Erythroblast (primary cell): ENCODE measurements around the gene HMGCS2.
A peak's percentile ranks its signal among the peaks of the same experiment; 100 is the strongest.

Experiments used
- DNase-seq, 2 experiments: peaks; one replicate each; lab custom pipeline; 2025; lab: John Stamatoyannopoulos, UW
- GATA1 ChIP-seq: IDR thresholded peaks from 2 replicates; pipeline ENCODE4 v1.6.1; 2011; ENCODE audit warnings: low read depth, mild to moderate bottlenecking, control low read depth, low read length, moderate library complexity
- POLR2A ChIP-seq: IDR thresholded peaks from 2 replicates; pipeline ENCODE4 v1.6.1; 2011; ENCODE audit warnings: mild to moderate bottlenecking, low read length

Gene HMGCS2

GRCh38 chr1:119768778-119769177 lies at the start of gene HMGCS2:
HMGCS2 (minus strand) TSS chr1:119768905; CDS start chr1:119768844, 61 bp downstream.
- no peak for DNase-seq
- TF ChIP-seq POLR2A (no peak), GATA1 (no peak)

- no peak for TF ChIP-seq GATA1
- no peak for TF ChIP-seq POLR2A
- no peak for DNase-seq
Observed at GRCh38 chr1:119818181-119818580, 49.5 kb upstream of the HMGCS2 start.

- TF ChIP-seq POLR2A: no peak
- no peak for TF ChIP-seq GATA1
- no peak for DNase-seq
Observed at GRCh38 chr1:119816407-119816806, 47.7 kb upstream of the HMGCS2 start.

- no peak for DNase-seq
- no peak for TF ChIP-seq POLR2A
Observed at GRCh38 chr1:119815928-119816327, 47.2 kb upstream of the HMGCS2 start.

GRCh38 chr1:119815361-119815760 lies 46.7 kb upstream of the HMGCS2 start:
- no peak for DNase-seq
- TF ChIP-seq GATA1 (no peak), POLR2A (no peak)

- DNase-seq: no peak
- TF ChIP-seq POLR2A (no peak), GATA1 (no peak)
Observed at GRCh38 chr1:119814288-119814687, 45.6 kb upstream of the HMGCS2 start.

- TF ChIP-seq GATA1: no peak
- no peak for TF ChIP-seq POLR2A
- DNase-seq: no peak
Observed at GRCh38 chr1:119811985-119812557, 43.4 kb upstream of the HMGCS2 start.

GRCh38 chr1:119811387-119811786 lies 42.7 kb upstream of the HMGCS2 start, which contains the start of gene REG4:
REG4 (minus strand) TSS chr1:119811460; CDS start chr1:119808769, 2,691 bp downstream.
- TF ChIP-seq POLR2A: no peak
- DNase-seq: no peak

GRCh38 chr1:119808972-119809550 lies 40.4 kb upstream of the HMGCS2 start:
- peak; percentile 74 to 86 for DNase-seq
- TF ChIP-seq GATA1: no peak
- TF ChIP-seq POLR2A: no peak

GRCh38 chr1:119808491-119808890 lies 39.8 kb upstream of the HMGCS2 start:
- no peak for TF ChIP-seq POLR2A
- TF ChIP-seq GATA1: no peak
- no peak for DNase-seq

- TF ChIP-seq POLR2A: no peak
- TF ChIP-seq GATA1: no peak
- DNase-seq: no peak
Observed at GRCh38 chr1:119806489-119806888, 37.8 kb upstream of the HMGCS2 start.

GRCh38 chr1:119805746-119806145 lies 37.0 kb upstream of the HMGCS2 start:
- no peak for DNase-seq
- TF ChIP-seq GATA1 (no peak), POLR2A (no peak)

- no peak for DNase-seq
- TF ChIP-seq POLR2A (no peak), GATA1 (no peak)
Observed at GRCh38 chr1:119805247-119805646, 36.5 kb upstream of the HMGCS2 start.

GRCh38 chr1:119799599-119800177 lies 31.0 kb upstream of the HMGCS2 start:
- no peak for DNase-seq
- TF ChIP-seq POLR2A (no peak), GATA1 (no peak)

GRCh38 chr1:119799003-119799402 lies 30.3 kb upstream of the HMGCS2 start:
- no peak for TF ChIP-seq GATA1
- DNase-seq: no peak
